Cardiac muscle cell (in vitro differentiated cells and primary cell): ENCODE results near the gene ATAD3B. TPM values are rescaled to one million over a fixed set of nuclear protein-coding genes. Genes with fewer than 3 reads are reported as not detected.
"Not testable (repeated sequence)": the region's sequence is repeated elsewhere in the genome, so short reads cannot be mapped to it uniquely, and the experiment has no call there.

ENCODE experiments used
- DNase-seq, 2 donors: peaks; one replicate each; pipeline versions ENCODE4 v3.0.0 to v3.0.0-alpha.2; 2010 to 2017; ENCODE audit warnings: low read depth in 1 of 2, low spot score in 1 of 2
- H3K27ac ChIP-seq: fragments of 200-600 bp; sonication (generic); 2 replicates; pipeline ENCODE4 v1.5.1; 2016
- H3K27me3 ChIP-seq: fragments of 200-600 bp; sonication (generic); 2 replicates; pipeline ENCODE4 v1.6.0; 2016; ENCODE audit warnings: control low read depth
- H3K36me3 ChIP-seq: fragments of 200-600 bp; sonication (generic); 2 replicates; pipeline ENCODE4 v1.5.1; 2016; ENCODE audit warnings: control low read depth
- H3K4me1 ChIP-seq: fragments of 200-600 bp; sonication (generic); 2 replicates; pipeline ENCODE4 v1.8.1; 2017; ENCODE audit warnings: low read depth, mild to moderate bottlenecking, mixed run types
- H3K4me3 ChIP-seq: fragments of 200-600 bp; sonication (generic); 2 replicates; pipeline ENCODE4 v1.5.1; 2016; ENCODE audit warnings: mild to moderate bottlenecking
- H3K9me3 ChIP-seq: fragments of 200-600 bp; sonication (generic); 2 replicates; pipeline ENCODE4 v1.5.1; 2017; ENCODE audit warnings: low read depth, mild to moderate bottlenecking, control low read depth
- CTCF ChIP-seq: IDR thresholded peaks from 2 replicates; pipeline ENCODE4 v1.5.1; 2012; ENCODE audit warnings: low read depth, mild to moderate bottlenecking, low read length
- polyA plus RNA-seq: library from polyadenylated mRNA; unstranded; fragments of >200 nt; fragmentation: Nextera tagmentation; extraction: Ambion mirVana; gene quantifications from 2 replicates; pipeline ENCODE4 v1.2.1, GENCODE V29; 2016
- total RNA-seq: library from RNA; depleted of rRNA; stranded (reverse); fragments of >200 nt; gene quantifications from 2 replicates; pipeline ENCODE4 v1.2.3, GENCODE V29; 2016

The ATAD3B gene
- total and polyA plus RNA-seq, 2 experiments from 2014 or later = 30.2 to 37.4 TPM

DNA sequence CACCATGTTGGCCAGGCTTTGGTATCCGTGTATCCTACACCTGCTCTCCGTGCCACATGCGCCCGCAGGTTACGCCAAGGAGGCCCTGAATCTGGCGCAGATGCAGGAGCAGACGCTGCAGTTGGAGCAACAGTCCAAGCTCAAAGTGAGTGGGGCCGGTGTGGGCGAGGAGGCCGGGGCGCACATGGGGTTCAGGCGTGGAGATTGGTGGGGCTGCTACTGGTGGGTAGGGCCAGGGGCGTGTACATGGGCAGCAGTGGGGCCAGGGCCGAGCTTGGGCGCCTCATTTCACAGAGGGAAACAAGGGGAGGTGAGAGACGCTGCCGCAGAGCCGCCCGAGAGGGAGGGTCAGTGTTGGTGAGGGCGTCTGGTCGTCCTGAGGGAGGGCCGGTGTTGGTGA, 5.6 kb downstream of the ATAD3B start:
- no peak overlapping the region for H3K4me3 ChIP-seq
- H3K27ac ChIP-seq = no peak overlapping the region
- H3K36me3 ChIP-seq = peaks cover 11% of the 10 kb centered on the region
- no peak for DNase-seq
- TF ChIP-seq CTCF = no peak
- no peaks in the 10 kb centered on the region for H3K27me3 ChIP-seq
- peaks cover 4% of the 10 kb centered on the region for H3K4me1 ChIP-seq
- no peaks in the 10 kb centered on the region for H3K9me3 ChIP-seq

DNA sequence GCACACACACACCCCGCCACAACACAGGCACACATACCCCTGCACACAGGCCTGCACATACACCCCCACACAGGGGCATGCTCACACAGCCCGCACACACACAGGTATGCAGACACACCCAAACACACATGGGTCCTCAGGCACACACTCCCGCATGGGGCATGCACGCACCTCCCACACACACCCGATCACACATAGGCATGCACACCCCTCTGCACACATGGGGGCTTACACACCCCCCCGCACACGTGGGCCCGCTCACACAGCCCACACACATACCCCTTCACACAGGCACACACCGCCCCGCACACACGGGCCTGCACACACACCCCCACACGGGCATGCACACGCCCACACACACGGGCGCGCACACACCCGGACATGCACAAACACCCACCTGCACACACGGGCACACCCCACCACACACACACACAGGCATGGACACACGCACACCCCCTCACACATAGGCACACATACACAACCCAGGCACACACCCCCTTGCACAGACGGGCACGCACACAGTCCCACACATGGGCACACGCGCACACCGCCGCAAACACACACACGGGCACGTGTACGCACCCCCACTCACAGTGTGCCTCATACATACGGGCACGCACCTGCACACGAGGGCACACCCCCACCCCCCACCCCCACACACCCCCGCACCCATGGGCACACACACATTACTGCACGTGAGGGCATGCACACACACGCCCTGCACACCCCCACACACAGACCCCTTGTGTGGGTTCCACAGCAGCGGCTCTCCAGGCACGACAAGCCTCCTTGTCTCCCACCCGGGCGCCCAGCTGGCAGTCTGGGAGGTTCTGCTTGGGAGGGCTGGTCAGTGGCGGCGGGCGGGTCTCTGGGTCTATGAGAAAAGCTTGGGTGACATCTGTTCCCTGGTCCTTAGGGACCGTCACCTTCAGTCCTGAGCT, 8.3 kb downstream of the ATAD3B start:
- DNase-seq = no peak
- TF ChIP-seq CTCF = no peak
- peaks cover 22% of the 10 kb centered on the region for H3K36me3 ChIP-seq

DNA sequence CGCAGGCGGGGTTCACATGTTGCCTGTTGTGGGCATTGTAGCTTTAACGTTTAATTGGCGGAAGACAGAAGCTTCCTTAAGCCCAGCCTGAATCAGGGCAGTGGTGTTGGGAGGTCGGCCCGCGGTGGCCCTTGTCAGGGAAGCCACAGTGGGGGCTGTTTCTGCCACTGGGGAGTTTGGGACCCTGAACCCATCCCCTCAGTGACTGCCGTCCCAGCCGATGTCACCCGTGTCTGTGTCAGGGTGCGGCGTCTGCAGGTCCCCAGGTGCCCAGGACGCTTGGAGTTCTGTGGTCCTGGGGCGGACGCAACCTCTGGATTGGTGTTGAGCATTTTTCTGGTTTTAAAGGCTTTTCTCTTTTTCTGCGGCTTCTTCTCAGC, 8.9 kb downstream of the ATAD3B start:
- H3K4me3 ChIP-seq, H3K27me3 ChIP-seq, H3K9me3 ChIP-seq, H3K4me1 ChIP-seq, DNase-seq, H3K27ac ChIP-seq: not testable (repeated sequence)
- peaks cover 22% of the 10 kb centered on the region for H3K36me3 ChIP-seq

More for the DNA sequence above, 8.3 kb downstream of the ATAD3B start:
- Histone ChIP-seq H3K9me3 (no peaks in the 10 kb centered on the region), H3K27ac (no peak overlapping the region), H3K27me3 (no peaks in the 10 kb centered on the region), H3K4me1 (no peaks in the 10 kb centered on the region), H3K4me3 (no peak overlapping the region)

- H3K4me3 ChIP-seq, H3K27me3 ChIP-seq, H3K27ac ChIP-seq, DNase-seq, H3K9me3 ChIP-seq, H3K4me1 ChIP-seq: not testable (repeated sequence)
- peaks cover 22% of the 10 kb centered on the region for H3K36me3 ChIP-seq
Measured at GRCh38 chr1:1481811-1482210, 10.2 kb downstream of the ATAD3B start.

DNA sequence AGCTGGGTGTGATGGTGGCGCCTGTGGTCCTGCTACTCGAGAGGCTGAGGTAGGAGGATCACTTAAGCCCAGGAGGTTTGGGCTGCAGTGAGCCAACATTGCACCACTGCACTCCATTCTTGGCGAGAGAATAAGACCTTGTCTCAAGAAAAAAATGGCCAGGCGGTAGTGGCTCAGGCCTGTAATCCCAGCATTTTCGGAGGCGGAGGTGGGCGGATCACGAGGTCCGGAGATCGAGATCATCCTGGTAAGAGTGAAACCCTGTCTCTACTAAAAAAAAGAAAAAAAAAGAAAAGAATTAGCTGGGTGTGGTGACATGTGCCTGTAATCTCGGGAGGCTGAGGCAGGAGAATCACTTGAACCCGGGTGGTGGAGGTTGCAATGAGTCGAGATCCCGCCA, 11.3 kb downstream of the ATAD3B start:
- Histone ChIP-seq H3K36me3 (peaks cover 21% of the 10 kb centered on the region), H3K27me3 (no peaks in the 10 kb centered on the region), H3K4me3 (no peak overlapping the region), H3K9me3 (no peaks in the 10 kb centered on the region), H3K27ac (no peak overlapping the region), H3K4me1 (no peaks in the 10 kb centered on the region)
- DNase-seq = no peak
- TF ChIP-seq CTCF = no peak

DNA sequence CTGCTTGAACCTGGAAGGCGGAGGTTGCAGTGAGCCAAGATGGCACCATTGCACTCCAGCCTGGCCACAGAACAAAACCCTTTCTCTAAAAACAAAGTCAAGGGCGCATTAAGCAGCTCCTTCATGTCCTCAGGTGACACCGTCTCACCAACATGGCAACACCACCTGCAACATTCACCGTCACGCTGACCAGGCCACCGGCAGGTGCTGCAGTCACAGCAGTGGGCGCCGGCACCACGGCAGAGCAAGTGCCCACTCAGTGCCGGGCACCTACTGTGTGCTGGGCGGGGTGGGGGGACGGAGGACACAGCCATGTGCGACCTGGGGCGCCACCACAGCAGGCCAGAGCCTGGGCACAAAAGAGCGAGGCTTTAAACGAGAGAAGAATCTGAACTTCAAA, 12.1 kb downstream of the ATAD3B start:
- no peak for TF ChIP-seq CTCF
- Histone ChIP-seq H3K4me3 (no peak overlapping the region), H3K9me3 (no peaks in the 10 kb centered on the region), H3K4me1 (no peaks in the 10 kb centered on the region), H3K27me3 (no peaks in the 10 kb centered on the region), H3K27ac (no peak overlapping the region), H3K36me3 (peaks cover 19% of the 10 kb centered on the region)
- no peak for DNase-seq

GRCh38 chr1:1484976-1485750, 13.6 kb downstream of the ATAD3B start:
- not testable (repeated sequence) for DNase-seq, H3K4me1 ChIP-seq, H3K27ac ChIP-seq, H3K9me3 ChIP-seq, H3K27me3 ChIP-seq, H3K4me3 ChIP-seq
- peaks cover 14% of the 10 kb centered on the region for H3K36me3 ChIP-seq

GRCh38 chr1:1485755-1486317, 14.3 kb downstream of the ATAD3B start:
- H3K36me3 ChIP-seq = peaks cover 14% of the 10 kb centered on the region
- not testable (repeated sequence) for H3K27ac ChIP-seq, H3K27me3 ChIP-seq, H3K4me1 ChIP-seq, H3K4me3 ChIP-seq, DNase-seq, H3K9me3 ChIP-seq
